Measurements from ENCODE around the gene SYTL2. TPM values are rescaled to one million over a fixed set of nuclear protein-coding genes. Genes with fewer than 3 reads are reported as not detected.

Gene SYTL2
- total and polyA plus RNA-seq, 12 donors: 8.2 to 134 (median 19.4) TPM

GRCh38 chr11:85848006-85848405 lies 37.1 kb upstream of the SYTL2 start:
- intact Hi-C loops (cut with DNase I): no loop called here
- Histone ChIP-seq H3K27me3 (no peaks in the 10 kb centered on the region), H3K4me3 (no peak overlapping the region), H3K4me1 (replicated peaks in 1 of 2) (peaks cover 0 to 10% of the 10 kb centered on the region in 2 donors), H3K9me3 (replicated peaks in 1 of 3) (no peaks in the 10 kb centered on the region), H3K27ac (no peak overlapping the region), H3K36me3 (replicated peaks in 1 of 2) (no peaks in the 10 kb centered on the region)
- 92 to 95% (median 94%) methylated on average over 3 of the region's 3 CpGs for WGBS, 4 donors
- DNase-seq: no peak
- TF ChIP-seq POLR2A (IDR thresholded peaks at IDR 0.05) (no peak), CTCF (IDR thresholded peaks at IDR 0.05) (no peak)

GRCh38 chr11:85847436-85847835 lies 36.5 kb upstream of the SYTL2 start:
- Histone ChIP-seq H3K36me3 (replicated peaks in 1 of 2) (no peaks in the 10 kb centered on the region), H3K27ac (no peak overlapping the region), H3K27me3 (no peaks in the 10 kb centered on the region), H3K9me3 (replicated peaks in 1 of 3) (no peaks in the 10 kb centered on the region), H3K4me1 (replicated peaks in 1 of 2) (peaks cover 0 to 10% of the 10 kb centered on the region in 2 donors), H3K4me3 (no peak overlapping the region)
- TF ChIP-seq POLR2A (IDR thresholded peaks at IDR 0.05) (no peak), CTCF (IDR thresholded peaks at IDR 0.05) (no peak)
- no peak for DNase-seq
- intact Hi-C loops (cut with DNase I): no loop called here

- no peak for TF ChIP-seq POLR2A (IDR thresholded peaks at IDR 0.05)
- TF ChIP-seq CTCF (IDR thresholded peaks at IDR 0.05): no peak
- H3K9me3 ChIP-seq (replicated peaks in 1 of 3): no peaks in the 10 kb centered on the region
- DNase-seq: no peak
- H3K27ac ChIP-seq: no peak overlapping the region
- no peaks in the 10 kb centered on the region for H3K27me3 ChIP-seq
- 98 to 100% (median 100%) methylated on average over 1 of the region's 1 CpG for WGBS, 4 donors
- H3K4me1 ChIP-seq (replicated peaks in 1 of 2): peaks cover 0 to 10% of the 10 kb centered on the region in 2 donors
- no peaks in the 10 kb centered on the region for H3K36me3 ChIP-seq (replicated peaks in 1 of 2)
- intact Hi-C loops (cut with DNase I): no loop called here
- no peak overlapping the region for H3K4me3 ChIP-seq
Measured at GRCh38 chr11:85845124-85845631, 34.2 kb upstream of the SYTL2 start.

- H3K36me3 ChIP-seq (replicated peaks in 1 of 2): no peaks in the 10 kb centered on the region
- no peaks in the 10 kb centered on the region for H3K9me3 ChIP-seq (replicated peaks in 1 of 3)
- H3K27ac ChIP-seq: no peak overlapping the region
- no peak overlapping the region for H3K4me3 ChIP-seq
- TF ChIP-seq CTCF (IDR thresholded peaks at IDR 0.05) (no peak), POLR2A (IDR thresholded peaks at IDR 0.05) (no peak)
- WGBS, 4 donors: 64 to 83% (median 74%) methylated on average over 2 of the region's 2 CpGs
- DNase-seq: peak in 1 of 7 donors; percentile 28
- peaks cover 0 to 10% of the 10 kb centered on the region in 2 donors for H3K4me1 ChIP-seq (replicated peaks in 1 of 2)
- intact Hi-C loops (cut with DNase I): no loop called here
- no peaks in the 10 kb centered on the region for H3K27me3 ChIP-seq
Measured at GRCh38 chr11:85844439-85845123, 33.6 kb upstream of the SYTL2 start.

Data from adrenal gland (tissue), 12 donors.